GM21381 (cell line): ENCODE data around the gene CCDC33.

ENCODE experiments used
- ATAC-seq: cut with Tn5 transposase; IDR thresholded peaks from one replicate; pipeline ENCODE4 v1.9.1; 2021; ENCODE audit warnings: mild to moderate bottlenecking, moderate library complexity; ENCODE audit not compliant: unreplicated experiment

Gene CCDC33

DNA sequence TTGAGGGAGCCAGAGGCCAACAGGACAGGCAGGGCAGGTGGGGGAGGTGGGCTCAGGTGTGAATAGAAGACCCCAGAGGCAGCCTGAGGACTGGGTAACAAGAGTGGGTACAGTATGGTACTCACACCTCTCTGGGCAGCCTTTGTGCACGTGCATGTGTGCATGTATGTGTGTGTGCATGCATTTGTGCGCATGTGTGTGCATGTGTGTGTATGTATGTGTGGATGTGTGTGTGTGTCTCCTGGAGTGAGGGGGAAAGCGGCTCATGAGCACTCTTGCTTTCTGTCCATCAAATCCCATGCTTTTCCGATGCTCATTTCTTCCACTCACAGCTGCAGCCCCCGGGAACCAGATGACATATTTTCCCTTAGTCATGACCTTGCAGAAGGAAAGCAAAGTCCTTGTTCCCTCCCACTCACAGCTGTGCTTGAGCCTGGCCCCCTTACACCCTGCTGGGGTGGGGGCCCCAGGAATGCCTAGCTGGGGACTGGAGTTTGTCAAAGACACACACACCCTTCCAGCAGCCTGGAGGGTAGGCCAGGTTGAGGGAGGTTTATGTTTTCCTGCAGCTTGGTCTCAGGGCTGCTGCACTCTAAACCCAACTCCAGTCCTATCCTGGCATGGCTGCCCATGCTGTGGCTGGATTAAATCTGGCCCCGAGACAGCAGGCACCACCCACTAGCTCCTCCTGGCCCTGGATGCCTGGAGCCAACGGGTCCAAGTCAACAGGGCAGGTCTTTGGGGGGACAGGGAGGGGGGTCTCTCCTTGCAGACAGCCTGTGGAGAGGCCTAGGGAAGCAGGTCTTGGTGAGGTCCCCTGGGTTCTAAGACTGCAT lies 22.5 kb downstream of the CCDC33 start:
- ATAC-seq: no peak

DNA sequence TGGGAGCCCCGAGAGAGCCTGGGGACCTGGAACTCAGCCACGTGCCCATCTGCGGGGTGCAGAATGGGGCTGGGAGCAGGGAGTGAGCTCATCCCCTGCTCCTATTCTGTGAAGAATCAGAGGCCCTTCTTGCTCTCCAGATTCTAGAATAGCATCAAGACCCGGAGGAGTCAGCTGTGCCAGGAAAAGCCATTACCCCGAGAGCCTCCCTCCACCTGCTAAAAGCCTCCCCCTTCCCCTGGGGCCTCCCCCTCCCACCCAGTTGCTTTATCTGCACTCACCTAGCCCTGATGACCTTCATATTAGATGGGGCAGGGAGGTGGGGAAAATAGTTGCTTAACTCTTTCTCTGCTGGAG lies 23.1 kb downstream of the CCDC33 start:
- no peak for ATAC-seq

DNA sequence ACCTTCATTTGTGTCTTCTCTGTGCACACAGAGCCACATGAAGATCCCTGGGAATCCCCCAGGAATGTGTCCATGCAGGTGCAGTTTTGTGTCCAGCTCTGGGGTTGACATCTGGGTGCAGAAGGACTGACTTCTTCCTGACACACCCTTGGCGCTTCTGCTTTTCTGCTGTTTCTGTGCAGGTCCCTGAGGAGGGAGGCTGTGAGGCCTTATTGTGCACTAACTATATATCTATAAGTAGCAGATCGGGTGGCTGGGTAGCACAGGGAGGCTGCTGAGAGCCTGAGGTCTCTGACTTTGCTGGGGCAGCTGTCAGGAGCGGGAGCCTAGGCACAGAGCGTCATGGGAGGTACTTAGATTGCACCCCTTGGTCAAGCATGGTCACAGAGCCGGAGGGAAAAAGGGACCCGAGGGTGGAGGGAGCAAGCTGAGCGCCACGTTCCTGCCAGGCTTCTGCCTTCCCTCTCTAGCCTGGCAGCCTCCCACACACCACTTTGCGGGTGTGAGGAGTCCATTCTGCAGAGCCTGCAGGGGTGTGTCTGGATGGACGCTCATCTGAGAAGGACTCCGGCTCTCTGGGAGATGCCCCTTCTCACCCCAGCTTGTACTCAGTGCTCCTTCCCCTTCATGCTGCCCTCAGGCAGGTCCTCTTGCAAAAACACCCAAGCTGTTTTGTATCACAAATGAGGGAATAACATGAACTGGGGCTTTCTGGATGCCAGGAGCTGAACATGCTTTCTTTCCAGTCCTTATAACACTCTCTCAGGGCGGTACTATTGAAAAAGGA lies 23.9 kb downstream of the CCDC33 start:
- no peak for ATAC-seq

DNA sequence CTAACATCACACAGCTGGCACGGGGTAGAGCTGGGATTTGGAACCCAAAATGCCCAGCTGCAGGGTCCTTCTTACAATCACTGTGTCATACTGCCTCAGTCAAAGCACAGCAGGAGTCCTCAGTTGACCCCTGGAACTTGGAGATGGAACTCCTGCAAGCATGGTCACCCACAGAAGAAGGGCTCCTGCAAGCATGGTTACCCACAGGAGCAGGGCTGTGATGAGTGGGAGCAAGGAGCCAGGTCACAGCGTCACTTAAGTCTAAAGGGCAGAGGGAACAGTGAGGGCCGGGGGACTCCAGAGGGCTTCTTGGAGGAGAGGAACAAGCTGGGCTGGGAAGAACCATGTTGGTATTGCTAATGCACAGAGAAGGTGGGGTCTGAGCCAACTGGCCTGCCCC lies 24.9 kb downstream of the CCDC33 start:
- no peak for ATAC-seq

DNA sequence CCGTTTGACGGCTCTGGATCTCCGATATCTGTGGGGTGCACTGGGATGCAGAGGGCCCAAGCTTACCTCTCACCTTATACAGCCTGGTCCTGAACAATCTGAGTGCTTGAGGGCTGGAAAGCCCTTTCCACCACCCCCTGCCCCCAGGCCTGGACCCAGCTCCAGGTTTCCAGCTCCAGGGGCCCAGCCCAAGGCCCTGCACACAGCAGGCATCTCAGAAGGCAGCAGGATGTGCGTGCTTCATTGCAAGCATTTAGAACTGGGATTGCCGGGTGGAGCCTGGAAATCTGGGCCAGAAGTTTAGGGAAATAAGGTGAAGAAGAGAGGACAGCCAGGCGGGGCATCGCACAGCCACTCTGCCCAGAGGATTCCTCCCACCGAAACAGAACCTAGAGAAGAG lies 25.6 kb downstream of the CCDC33 start:
- no peak for ATAC-seq

DNA sequence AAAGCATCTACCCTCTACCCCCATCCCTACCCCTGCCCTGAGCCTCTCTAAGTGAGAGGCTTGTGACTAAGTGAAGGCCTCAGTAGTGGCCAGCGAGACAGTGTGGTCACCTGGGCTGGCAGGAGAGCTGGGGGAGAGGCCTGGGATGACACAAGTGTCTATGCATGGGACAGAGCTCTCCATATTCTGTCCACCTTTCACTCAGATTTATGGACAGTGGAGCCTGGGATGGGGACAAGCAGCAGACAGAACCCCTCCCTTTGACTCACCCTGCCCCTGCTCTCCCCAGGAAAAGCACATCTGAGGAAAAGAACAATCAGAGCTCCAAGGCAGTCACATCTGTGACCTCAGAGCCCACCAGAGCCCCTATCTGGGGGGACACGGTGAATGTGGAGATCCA lies 26.0 kb downstream of the CCDC33 start:
- ATAC-seq: no peak

DNA sequence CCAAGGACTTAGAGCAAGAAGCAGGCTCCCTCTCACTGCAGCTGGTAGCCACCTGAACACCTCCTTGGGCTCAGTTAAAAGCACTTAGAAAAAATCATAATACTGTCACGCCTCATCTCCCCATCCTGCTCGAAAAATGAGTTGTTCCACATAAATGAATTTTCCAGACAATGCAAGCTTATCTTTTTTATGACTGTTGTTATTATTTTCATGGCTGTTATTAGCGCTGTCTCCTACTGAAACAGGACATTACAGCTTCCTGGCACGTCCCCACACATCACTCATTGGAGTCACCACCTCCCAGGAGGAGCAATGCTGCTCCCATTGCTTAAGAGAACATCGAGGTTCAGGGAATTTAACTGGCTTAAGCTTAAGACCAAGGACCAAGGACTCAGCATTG lies 26.5 kb downstream of the CCDC33 start:
- no peak for ATAC-seq

DNA sequence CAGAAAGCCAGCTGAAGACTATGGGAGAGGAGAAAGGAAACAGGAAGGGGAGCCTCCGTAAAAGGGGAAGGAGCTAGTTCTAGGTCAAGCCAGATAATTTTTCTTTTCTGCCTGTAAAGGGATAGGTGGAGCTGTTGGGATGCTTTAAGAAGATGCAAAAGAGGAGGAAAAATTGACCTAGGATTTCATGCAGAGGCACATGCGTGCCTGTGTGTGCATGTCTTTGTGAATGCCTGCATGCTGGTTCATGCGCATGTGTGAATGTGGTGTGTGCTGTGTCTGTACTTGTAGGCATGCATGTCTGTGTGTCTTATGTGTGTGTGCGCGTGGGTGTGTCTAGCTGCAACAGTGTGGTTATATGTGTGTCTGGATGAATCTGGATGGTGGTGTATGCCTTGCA lies 27.3 kb downstream of the CCDC33 start:
- no peak for ATAC-seq

DNA sequence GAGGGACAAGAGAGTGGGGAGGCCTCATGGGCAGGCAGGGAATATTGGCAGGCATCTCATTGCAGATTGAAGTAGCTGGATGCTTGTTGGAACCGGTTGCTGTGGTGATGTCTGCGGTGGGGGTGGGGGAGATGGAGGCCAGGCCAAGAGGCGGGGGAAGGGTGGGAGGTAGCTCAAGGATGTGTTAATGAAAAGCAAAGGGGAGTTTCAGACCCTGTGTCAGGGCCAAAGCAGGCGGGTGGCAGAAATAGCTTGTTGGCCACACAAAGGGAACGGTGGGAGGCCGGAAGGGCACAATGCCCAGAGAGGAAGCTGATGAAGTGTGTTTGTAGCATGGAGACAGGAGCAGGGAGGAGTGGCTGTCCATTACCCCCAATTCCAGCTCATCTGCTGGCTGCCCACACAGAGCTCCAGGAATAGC lies 28.0 kb downstream of the CCDC33 start:
- no peak for ATAC-seq

DNA sequence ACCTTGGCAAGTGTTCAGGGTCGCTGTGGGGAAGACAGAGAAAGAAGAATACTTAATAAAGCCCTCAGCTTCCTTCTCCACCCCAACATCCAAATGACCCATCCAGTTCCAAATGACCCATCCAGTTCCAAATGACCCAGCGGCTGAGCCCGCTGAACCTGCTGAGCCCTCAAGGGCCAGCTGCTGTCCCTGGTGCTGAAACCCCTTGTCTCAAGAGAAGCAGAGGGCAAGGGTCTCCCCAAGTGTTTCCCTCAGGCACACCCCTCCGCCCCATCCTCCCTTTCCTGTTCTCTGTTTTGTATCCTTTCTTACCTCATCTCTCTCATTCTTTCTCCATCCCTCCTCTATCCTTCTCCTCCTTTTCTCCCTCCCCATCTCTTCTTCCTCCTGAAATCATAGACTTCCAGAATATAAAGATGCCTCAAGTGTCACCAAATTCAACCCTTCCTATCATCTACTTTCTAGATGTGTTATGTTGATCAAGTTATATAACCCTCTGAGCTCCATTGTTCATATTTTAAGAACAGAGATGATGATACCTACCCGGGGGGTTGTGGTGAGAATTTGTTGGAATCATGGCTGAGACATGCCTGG lies 29.0 kb downstream of the CCDC33 start:
- no peak for ATAC-seq

DNA sequence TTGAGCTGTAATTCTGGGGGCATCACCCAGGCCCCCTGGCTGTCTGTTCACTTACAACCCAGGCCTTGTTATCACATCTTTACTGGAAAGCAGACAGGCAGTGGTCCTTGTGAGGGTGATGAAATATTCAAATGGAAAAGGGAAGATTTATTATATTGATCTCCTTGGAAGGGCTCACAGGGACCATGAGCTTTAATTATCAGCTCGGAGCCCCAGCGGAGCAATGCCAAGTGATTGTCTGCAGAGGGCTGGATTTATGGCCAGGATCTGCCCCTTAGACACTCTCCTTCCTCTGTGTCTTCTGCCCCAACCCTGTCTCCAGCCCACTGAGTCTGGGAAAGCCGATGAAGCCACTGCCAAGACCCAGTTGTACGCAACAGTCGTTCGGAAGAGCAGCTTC lies 31.9 kb downstream of the CCDC33 start:
- ATAC-seq: no peak

DNA sequence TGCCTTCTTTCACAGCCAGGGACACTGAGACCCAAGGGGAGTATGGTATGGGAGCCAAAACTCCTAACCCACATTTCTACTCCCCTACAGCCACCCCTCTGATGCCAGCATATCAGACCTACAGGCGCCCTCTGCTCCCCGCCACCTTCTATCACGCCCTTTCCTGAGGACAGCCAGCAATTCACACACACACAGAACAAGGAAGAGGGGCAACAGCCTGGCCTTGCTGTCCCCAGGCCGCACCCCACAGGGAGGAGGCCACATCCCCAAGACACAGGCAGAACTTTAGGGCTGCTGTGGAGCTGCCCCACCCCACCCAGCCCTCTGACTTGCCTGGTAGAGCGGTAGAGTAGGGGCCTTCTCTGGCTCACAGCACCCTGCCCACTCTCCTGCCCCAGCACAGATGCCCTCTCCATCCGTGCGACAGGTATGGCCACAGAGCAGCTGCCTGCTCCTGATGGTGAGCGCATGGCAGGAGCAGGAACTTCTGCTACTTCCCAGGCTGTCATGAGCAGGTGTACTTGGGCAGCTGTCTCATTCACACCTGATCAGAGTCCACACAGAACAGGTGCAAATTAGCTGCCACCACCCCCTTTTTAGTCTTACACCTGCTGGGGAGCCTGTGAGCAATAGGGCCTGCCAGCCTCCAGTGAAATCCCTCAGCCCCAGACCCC lies 33.4 kb downstream of the CCDC33 start:
- no peak for ATAC-seq

DNA sequence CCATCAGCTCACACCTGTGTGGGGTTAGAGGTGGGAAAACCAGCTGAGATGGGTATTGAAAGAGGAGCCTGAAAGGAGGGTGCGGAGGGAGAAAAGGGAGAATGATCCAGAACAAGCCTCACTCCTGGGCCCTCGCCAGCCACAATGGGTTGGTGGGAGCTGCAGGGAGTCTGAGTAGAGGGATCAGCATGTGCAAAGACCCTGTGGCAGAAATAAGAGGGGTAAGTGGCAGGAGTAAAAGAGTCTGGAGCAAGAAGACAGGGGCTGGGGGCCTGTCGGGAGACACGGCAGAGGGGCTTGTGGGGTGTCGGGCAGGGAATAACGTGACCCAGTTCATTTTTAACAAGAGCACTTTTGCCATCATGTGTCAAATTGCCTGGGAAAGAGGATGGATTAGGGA lies 34.0 kb downstream of the CCDC33 start:
- ATAC-seq: no peak

DNA sequence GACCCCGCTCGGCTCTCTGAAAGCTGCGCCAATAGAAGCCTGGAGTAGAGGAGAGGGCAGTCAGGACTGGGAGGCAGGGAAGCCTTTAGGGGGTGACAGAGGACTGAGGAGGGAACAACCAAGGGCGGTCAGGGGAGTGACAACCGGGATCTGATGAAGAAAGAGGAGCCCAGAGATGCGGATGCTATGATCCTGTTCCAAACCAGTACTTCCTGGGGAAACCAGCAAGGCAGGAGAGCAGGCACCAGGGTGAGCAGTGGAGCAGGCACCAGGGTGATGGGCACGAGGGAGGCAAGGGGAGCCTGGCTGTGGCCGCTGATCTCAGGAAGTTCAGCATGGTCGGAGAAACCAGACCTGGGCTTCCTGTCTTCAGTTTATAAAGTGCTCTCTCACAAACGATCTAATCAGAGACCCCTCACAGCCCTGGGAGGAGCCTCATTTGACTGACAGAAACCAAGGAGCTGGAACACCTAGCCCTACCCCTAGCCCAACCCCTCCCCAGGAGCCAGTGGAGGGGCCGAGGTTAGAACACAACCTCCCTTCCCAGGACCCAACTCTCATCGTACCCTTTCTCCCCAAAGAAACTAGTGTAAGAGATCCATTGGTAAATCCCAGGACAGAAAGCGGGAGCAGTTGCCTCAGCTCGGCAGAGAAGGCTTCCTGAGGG lies 34.9 kb downstream of the CCDC33 start:
- no peak for ATAC-seq

DNA sequence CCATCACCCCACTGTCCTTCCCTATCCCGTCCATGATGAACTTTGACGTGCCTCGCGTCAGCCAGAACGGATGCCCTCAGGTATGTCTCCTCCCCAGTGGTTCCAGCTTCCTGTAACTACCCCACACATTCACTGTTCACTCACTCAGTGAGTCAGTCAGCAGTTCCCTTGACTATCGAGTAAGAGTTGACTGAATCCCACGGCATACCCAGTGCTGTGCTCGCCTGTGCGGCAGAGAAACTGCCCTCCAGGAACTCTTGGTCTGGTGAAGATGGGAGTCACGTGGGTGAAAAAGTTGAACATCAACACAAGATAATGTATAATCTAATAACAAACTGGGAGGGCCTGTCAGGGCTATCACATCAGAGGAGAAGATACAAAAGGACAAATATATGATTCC lies 36.7 kb downstream of the CCDC33 start:
- ATAC-seq: no peak

DNA sequence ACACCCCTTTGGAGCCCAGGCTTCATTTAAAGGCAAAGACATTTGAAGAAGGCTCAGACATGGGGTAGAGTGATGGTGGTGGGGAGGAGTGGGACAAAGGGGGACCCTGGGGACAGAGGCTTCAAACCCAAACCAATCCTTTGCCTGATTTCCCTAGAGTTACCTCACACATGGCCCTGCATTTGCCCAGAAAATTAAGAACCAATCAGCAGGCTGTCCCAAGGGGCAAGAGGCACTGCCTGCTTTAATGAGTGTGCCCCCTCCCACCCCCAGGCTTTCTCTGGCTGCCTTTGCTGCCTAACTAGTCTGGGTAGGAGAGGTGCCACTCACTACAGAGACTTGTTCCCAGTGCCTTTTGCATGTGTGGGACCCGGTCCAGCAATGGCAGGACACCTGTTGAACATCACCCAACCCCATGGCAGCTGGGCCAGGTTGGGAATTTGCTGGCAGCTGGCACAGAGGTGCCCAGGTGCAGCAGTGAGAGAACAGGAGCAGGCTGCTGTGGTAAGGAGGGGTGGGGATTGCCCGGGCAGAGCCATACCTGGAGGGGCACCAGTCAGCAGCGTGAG lies 38.4 kb downstream of the CCDC33 start:
- ATAC-seq: no peak

DNA sequence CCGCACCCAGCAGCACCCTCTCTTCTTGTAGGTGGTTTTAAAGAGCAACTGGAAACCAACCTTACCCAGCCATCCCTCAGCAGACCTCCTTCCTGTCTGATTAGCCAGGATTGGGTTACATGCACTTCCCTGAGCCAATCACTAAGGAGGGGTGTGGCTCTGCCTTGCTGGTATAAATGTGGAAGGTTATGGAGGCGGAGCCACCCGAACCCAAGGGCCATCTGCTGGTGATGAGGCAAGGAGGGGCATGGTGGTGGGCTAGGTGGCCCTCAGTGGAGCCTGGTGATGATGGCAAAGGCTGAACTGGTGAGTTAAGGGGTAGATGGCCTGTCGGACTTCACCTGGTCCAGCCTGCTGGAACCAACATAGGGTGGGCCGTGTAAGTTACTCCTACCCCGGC lies 39.8 kb downstream of the CCDC33 start:
- no peak for ATAC-seq

DNA sequence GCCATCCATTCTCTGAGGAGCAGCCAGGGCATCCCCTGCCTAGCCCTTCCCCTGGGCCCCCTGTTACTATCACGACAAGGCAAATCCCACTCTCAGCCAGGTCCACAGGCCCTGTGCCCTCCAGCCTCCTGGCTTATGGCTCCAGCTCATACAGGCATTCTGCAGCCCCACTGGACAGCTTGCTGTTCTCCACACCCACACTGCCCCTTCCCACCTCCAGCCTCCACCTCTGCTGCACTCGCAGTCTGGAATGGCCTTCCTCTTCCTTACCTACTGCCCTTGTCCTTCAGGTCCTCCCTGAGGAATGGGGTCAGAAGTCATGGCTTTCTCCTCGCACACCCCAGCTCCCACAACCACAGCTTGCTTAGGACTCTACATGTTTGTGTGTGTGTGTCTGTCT lies 40.4 kb downstream of the CCDC33 start:
- no peak for ATAC-seq

DNA sequence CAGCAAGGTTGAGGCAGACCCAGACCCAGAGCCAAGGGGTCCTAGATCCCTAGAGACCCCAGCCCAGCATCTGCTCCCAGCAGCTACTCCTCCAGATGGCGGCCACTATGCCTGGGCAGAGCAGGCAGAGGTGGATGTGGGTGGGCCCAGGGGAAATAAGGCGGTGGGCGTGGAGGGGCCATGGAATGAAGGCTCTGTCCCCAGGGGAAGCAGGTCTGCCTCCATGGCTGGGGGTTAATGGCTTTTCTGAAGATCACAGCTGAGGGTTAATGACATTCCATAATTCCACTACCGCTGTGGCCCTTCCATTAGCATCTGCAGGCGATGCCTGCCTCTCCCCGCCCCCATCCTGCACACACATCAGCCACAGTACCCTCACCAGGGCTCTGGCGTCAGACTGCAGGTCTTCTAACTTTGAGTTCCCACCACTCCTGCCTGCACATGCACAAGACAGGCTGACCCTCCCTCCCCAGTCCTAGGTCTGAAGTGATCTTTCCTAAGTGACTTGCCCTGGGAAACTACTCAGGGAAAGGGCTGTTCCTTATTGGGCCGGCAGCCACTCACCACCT lies 41.2 kb downstream of the CCDC33 start:
- ATAC-seq: no peak

DNA sequence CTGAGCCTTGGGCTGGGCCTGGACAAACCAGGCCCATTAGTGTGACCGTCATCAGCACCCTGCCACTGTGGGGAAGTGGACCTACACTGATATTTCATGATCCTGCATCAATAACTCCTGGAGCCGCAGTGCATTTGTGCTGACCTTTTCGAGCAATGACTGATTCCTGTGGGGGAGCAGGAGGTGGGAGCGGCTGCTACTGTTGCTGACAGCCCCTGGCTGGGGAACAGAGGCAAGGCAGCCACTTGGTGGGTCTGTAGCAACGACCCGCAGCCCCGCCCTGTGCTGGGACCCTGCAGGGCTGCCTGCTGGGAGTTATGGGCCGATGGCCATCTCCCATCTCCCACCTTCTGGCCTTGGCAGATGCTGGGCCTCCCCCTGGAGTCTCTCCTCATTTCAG lies 42.1 kb downstream of the CCDC33 start:
- no peak for ATAC-seq
